GM23248 (cell line): ENCODE results near the gene LZTFL1. TPM values are rescaled to one million over a fixed set of nuclear protein-coding genes. Genes with fewer than 3 reads are reported as not detected.

Source experiments
- DNase-seq: peaks from one replicate; pipeline ENCODE4 v3.0.0-alpha.2; 2015
- H2AFZ ChIP-seq: fragments of 200-600 bp; sonication (generic); 2 replicates; pipeline ENCODE4 v1.6.1; 2016; ENCODE audit warnings: antibody characterized with exemption
- H3F3A ChIP-seq: fragments of 200-600 bp; sonication (generic); 2 replicates; pipeline ENCODE4 v1.6.1; 2016; ENCODE audit warnings: mild to moderate bottlenecking, antibody characterized with exemption, mixed run types; ENCODE audit not compliant: insufficient read depth
- H3K27ac ChIP-seq: fragments of 200-600 bp; sonication (generic); 2 replicates; pipeline ENCODE4 v1.5.1; 2016; ENCODE audit warnings: mild to moderate bottlenecking
- H3K27me3 ChIP-seq: fragments of 200-600 bp; sonication (generic); replicated peaks from 2 replicates; pipeline ENCODE4 v1.6.1; 2016; ENCODE audit warnings: mild to moderate bottlenecking; ENCODE audit not compliant: insufficient read depth
- H3K36me3 ChIP-seq: fragments of 200-600 bp; sonication (generic); 2 replicates; pipeline ENCODE4 v1.6.1; 2016; ENCODE audit warnings: low read depth, mild to moderate bottlenecking
- H3K4me1 ChIP-seq: fragments of 200-600 bp; sonication (generic); 2 replicates; pipeline ENCODE4 v1.6.1; 2016; ENCODE audit warnings: mild to moderate bottlenecking; ENCODE audit not compliant: insufficient read depth
- H3K4me2 ChIP-seq: fragments of 200-600 bp; sonication (generic); one replicate; pipeline ENCODE4 v1.6.1; 2016; ENCODE audit warnings: mild to moderate bottlenecking; ENCODE audit not compliant: unreplicated experiment
- H3K4me3 ChIP-seq: fragments of 200-600 bp; sonication (generic); 2 replicates; pipeline ENCODE4 v1.5.1; 2016; ENCODE audit warnings: mild to moderate bottlenecking
- H3K79me2 ChIP-seq: fragments of 200-600 bp; sonication (generic); 2 replicates; pipeline ENCODE4 v1.6.1; 2016; ENCODE audit warnings: mild to moderate bottlenecking; ENCODE audit not compliant: insufficient read depth
- H3K9ac ChIP-seq: fragments of 200-600 bp; sonication (generic); 2 replicates; pipeline ENCODE4 v1.6.1; 2016; ENCODE audit warnings: mild to moderate bottlenecking
- H3K9me2 ChIP-seq: fragments of 200-600 bp; sonication (generic); 2 replicates; pipeline ENCODE4 v1.6.1; 2016; ENCODE audit warnings: mixed run types, mild to moderate bottlenecking, moderate library complexity; ENCODE audit not compliant: insufficient read depth
- H3K9me3 ChIP-seq: fragments of 200-600 bp; sonication (generic); one replicate; pipeline ENCODE4 v1.6.1; 2017; ENCODE audit warnings: low read depth
- H4K20me1 ChIP-seq: fragments of 200-600 bp; sonication (generic); 2 replicates; pipeline ENCODE4 v1.6.0; 2016; ENCODE audit not compliant: insufficient read depth
- EZH2 ChIP-seq: fragments of 200-600 bp; sonication (generic); IDR thresholded peaks from 2 replicates; pipeline ENCODE4 v1.6.1; 2018; ENCODE audit warnings: antibody characterized with exemption, mild to moderate bottlenecking; ENCODE audit not compliant: insufficient read depth, poor library complexity, severe bottlenecking
- EZH2phosphoT487 ChIP-seq: fragments of 200-600 bp; sonication (generic); IDR thresholded peaks from 2 replicates; pipeline ENCODE4 v1.6.1; 2018; ENCODE audit warnings: antibody characterized with exemption, moderate library complexity, mild to moderate bottlenecking, low read depth; ENCODE audit not compliant: insufficient read depth
- WGBS, 2 experiments: methylation state at CpG; one replicate each; pipeline ENCODE4 v1.1.6; 2015 to 2017; ENCODE audit warnings: low lambda C conversion rate in 2 of 2, low coverage in 1 of 2; ENCODE audit errors: missing lambda C conversion rate in 2 of 2; 5-methylcytosine and 5-hydroxymethylcytosine counted together
- in situ Hi-C: fragments of 300-500 bp; cut with MboI; formaldehyde crosslinking; loops from 2 replicates; pipeline ENCODE4 v1.15.0; 2020
- polyA plus RNA-seq: library from polyadenylated mRNA; unstranded; fragments of >200 nt; fragmentation: Nextera tagmentation; extraction: Ambion mirVana; gene quantifications from 2 replicates; pipeline ENCODE4 v1.2.1, GENCODE V29; 2016
- total RNA-seq: library from RNA; depleted of rRNA; stranded (reverse); fragments of >200 nt; shearing (Covaris generic); gene quantifications from 2 replicates; pipeline ENCODE4 v1.2.3, GENCODE V29; 2014

Gene LZTFL1
- total and polyA plus RNA-seq, 2 experiments from 2014 or later, result 15.1 to 18.3 TPM

DNA sequence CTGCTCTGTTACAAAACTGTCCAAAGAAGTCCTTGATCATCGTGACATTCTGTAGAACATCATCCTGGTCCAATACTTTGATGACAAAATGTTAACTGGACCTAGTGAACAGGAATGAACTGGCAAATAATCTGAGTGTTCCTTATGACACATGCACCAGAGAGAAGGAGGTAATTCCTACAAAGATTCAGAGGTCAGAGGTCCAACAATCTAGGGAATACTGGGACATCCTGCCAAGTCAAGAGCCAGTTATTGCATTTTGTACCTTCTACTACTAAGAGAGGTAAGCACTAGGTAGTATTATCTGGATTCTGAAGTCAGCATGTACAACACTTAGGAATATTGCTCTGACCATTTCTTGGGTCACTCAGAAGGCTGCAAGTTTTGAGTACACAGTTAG is 20.8 kb downstream of the LZTFL1 start:
- Histone ChIP-seq H3F3A (peaks cover 21% of the 10 kb centered on the region), H3K4me1 (peaks cover 20% of the 10 kb centered on the region), H3K4me2 (no peak overlapping the region), H3K27ac (no peak overlapping the region), H3K4me3 (no peak overlapping the region), H3K36me3 (peaks cover 13% of the 10 kb centered on the region), H3K9ac (no peak overlapping the region), H4K20me1 (no peaks in the 10 kb centered on the region), H3K27me3 (no peaks in the 10 kb centered on the region), H2AFZ (no peak overlapping the region), H3K9me3 (no peaks in the 10 kb centered on the region), H3K9me2 (no peaks in the 10 kb centered on the region), H3K79me2 (no peaks in the 10 kb centered on the region)
- no peak for DNase-seq
- WGBS, 2 experiments, result 90% methylated on average over 1 of the region's 1 CpG
- TF ChIP-seq EZH2phosphoT487 (no peak), EZH2 (no peak)
- in situ Hi-C loops, result no loop called here

DNA sequence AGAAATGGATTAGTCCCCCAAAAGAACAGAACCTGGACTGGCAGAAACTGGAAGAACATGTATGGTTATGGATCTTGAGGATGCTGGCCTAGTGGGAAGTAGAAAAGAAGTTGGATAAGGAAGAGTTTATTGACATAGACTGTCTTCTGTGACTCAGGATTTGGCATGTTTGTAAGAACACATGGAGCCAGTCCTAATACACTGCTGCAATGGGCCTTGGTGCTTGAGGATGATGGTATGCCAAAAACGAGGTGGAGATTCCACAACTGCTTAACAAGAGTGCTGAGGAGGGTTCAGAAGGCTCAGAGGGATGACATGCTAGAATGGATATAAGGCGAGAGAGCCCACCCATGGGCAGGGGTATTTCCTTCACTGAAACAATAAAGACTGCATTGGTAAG is 22.4 kb downstream of the LZTFL1 start:
- peak; percentile 71 for DNase-seq
- TF ChIP-seq EZH2phosphoT487, result no peak
- TF ChIP-seq EZH2, result no peak

DNA sequence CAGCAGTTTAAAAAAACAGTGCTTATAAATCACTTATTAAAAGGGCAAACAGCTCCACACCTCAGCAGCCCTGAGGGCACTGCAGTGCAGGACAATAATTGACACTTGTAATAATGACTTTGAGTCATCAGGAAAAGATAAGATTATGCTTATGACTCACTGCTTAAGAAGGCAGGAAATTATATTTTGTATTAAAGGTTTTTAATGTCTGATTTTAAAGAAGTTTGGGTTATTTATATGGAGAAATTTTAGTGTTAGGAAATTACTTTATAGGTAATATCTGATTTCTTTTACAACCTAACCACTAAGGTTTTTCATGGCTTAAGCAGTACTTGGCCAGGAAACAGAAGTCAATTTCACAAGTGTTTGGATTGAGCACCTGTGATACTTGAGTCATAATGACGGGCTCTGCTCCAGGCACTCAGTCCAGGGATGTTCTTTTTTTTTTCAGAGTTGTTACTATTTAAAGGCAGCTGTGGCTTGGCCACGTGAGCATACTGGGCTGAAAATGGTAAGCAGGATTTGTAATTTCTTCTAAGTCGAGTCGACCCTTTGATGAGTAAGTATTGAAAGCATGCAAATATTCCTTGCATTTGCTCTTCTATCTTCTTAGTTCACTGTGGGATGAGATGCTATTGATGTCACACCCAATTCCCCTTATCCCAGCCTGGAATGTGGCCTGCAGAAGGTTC is 23.9 kb downstream of the LZTFL1 start:
- 0 out of 2 replicates have a peak, but pooled peaks cover 17% of the 10 kb centered on the region for H3K27me3 ChIP-seq
- H2AFZ ChIP-seq, result no peak overlapping the region
- no peak overlapping the region for H3K4me2 ChIP-seq
- no peak overlapping the region for H3K4me3 ChIP-seq
- in situ Hi-C loops, result no loop called here
- no peaks in the 10 kb centered on the region for H3K79me2 ChIP-seq
- H3K4me1 ChIP-seq, result peaks cover 20% of the 10 kb centered on the region
- TF ChIP-seq EZH2phosphoT487 (0 out of 2 replicates have a peak, but pooled peaks have one; percentile 71), EZH2 (no peak)
- no peaks in the 10 kb centered on the region for H4K20me1 ChIP-seq
- H3K27ac ChIP-seq, result peak overlapping the region; percentile 9; the same call in 1 of the 2 replicates
- WGBS, 2 experiments, result 0 to 4% methylated on average over 4 of the region's 4 CpGs
- H3K9me3 ChIP-seq, result no peaks in the 10 kb centered on the region
- no peaks in the 10 kb centered on the region for H3K9me2 ChIP-seq
- no peak overlapping the region for H3K9ac ChIP-seq
- peaks cover 21% of the 10 kb centered on the region for H3F3A ChIP-seq
- H3K36me3 ChIP-seq, result no peaks in the 10 kb centered on the region
- peak; percentile 94 for DNase-seq

More for the DNA sequence above, 22.4 kb downstream of the LZTFL1 start:
- Histone ChIP-seq H3K9ac (no peak overlapping the region), H3K9me3 (no peaks in the 10 kb centered on the region), H3K4me1 (peaks cover 20% of the 10 kb centered on the region), H3K36me3 (peaks cover 6% of the 10 kb centered on the region), H4K20me1 (no peaks in the 10 kb centered on the region), H3F3A (peaks cover 21% of the 10 kb centered on the region), H3K27me3 (0 out of 2 replicates have a peak, but pooled peaks cover 10% of the 10 kb centered on the region), H2AFZ (no peak overlapping the region), H3K9me2 (no peaks in the 10 kb centered on the region), H3K4me3 (no peak overlapping the region), H3K27ac (no peak overlapping the region), H3K79me2 (no peaks in the 10 kb centered on the region), H3K4me2 (peak overlapping the region; percentile 11)
- in situ Hi-C loops, result no loop called here
- 52% methylated on average over 2 of the region's 2 CpGs for WGBS, 2 experiments

DNA sequence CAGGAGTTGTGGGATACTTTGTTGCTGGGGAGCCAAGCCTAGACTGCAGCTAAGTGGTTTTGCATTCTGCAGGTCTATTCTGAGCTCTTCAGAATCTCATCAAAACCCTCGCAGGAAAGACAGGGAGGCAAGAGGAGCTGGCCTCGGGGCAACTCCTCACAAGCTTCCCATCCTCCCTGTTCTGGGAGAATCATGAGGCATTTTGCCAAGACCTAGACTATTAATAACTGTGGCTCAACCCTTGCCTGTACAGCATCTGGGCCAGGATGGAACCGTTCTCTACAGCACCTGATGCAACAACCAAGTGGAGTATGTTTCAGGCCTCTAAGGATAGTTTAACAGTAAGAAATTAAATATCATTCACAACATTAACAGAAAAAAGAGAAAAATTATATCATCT is 25.4 kb downstream of the LZTFL1 start:
- 74 to 87% methylated on average over 3 of the region's 3 CpGs for WGBS, 2 experiments
- Histone ChIP-seq H3K9me2 (no peaks in the 10 kb centered on the region), H4K20me1 (no peaks in the 10 kb centered on the region), H3F3A (peaks cover 21% of the 10 kb centered on the region), H3K27me3 (0 out of 2 replicates have a peak, but pooled peaks cover 17% of the 10 kb centered on the region), H3K9me3 (no peaks in the 10 kb centered on the region), H3K27ac (no peak overlapping the region), H3K79me2 (no peaks in the 10 kb centered on the region), H3K4me1 (peaks cover 20% of the 10 kb centered on the region), H3K36me3 (no peaks in the 10 kb centered on the region), H3K4me3 (no peak overlapping the region), H2AFZ (no peak overlapping the region), H3K4me2 (no peak overlapping the region), H3K9ac (no peak overlapping the region)
- no peak for DNase-seq
- no peak for TF ChIP-seq EZH2phosphoT487
- TF ChIP-seq EZH2, result no peak
- in situ Hi-C loops, result no loop called here
